Adrenal gland (tissue), 5 donors: ENCODE results near the gene RGSL1.

Source experiments
- POLR2A ChIP-seq, 2 donors: fragments of 450-650 bp; IDR thresholded peaks; one replicate each; pipeline ENCODE4 v1.6.1; 2017; ENCODE audit warnings: antibody characterized with exemption in 2 of 2, mild to moderate bottlenecking in 2 of 2, moderate library complexity in 1 of 2
- TF ChIP-seq, protein P1 (sequence below), 6 experiments: fragments of 450-650 bp in 4 of 6; fragments of 200-600 bp in 2 of 6; sonication (generic) in 1 of 6; IDR thresholded peaks; 1 replicate in 5 of 6; 2 replicates in 1 of 6; pipeline versions ENCODE4 v1.5.1 to v1.8.0; 2016 to 2021; ENCODE audit warnings: antibody characterized with exemption in 6 of 6, mild to moderate bottlenecking in 2 of 6, moderate library complexity in 1 of 6
- donor health status: DM: no; HTN: no; CAD: no.

DNA sequence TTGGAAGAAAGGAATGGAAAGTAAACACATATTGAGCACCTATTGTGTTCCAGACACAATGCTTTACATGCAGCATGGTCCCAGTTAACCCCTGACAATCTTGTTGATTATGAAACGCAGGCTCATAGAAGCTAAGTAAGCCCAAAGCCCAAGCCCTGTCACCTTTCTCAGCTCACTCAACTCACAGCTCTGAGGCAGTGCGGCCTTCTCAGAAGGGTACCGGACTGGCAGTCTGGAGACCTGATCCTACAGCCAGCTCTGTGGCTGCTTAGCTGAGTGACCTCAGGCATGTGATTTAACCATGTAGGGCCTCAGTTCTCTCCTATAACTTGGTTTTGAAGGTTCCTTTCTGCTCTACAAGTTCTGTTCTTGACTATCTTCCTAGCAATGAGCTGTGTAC is 139.6 kb downstream of the RGSL1 start:
- TF ChIP-seq POLR2A (IDR thresholded peaks at IDR 0.05) = no peak
- TF ChIP-seq, protein P1, sequence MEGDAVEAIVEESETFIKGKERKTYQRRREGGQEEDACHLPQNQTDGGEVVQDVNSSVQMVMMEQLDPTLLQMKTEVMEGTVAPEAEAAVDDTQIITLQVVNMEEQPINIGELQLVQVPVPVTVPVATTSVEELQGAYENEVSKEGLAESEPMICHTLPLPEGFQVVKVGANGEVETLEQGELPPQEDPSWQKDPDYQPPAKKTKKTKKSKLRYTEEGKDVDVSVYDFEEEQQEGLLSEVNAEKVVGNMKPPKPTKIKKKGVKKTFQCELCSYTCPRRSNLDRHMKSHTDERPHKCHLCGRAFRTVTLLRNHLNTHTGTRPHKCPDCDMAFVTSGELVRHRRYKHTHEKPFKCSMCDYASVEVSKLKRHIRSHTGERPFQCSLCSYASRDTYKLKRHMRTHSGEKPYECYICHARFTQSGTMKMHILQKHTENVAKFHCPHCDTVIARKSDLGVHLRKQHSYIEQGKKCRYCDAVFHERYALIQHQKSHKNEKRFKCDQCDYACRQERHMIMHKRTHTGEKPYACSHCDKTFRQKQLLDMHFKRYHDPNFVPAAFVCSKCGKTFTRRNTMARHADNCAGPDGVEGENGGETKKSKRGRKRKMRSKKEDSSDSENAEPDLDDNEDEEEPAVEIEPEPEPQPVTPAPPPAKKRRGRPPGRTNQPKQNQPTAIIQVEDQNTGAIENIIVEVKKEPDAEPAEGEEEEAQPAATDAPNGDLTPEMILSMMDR (IDR thresholded peaks at IDR 0.05) = no peak
